GM21526 (cell line): ENCODE data around the gene ARL2BP.

Source experiments
- ATAC-seq: cut with Tn5 transposase; IDR thresholded peaks from one replicate; pipeline ENCODE4 v1.9.1; 2021; ENCODE audit warnings: moderate library complexity; ENCODE audit not compliant: unreplicated experiment, low FRiP score

The ARL2BP gene

GRCh38 chr16:57279780-57280638 is 35.0 kb downstream of the ARL2BP start:
- no peak for ATAC-seq

GRCh38 chr16:57281791-57282190 is 36.7 kb downstream of the ARL2BP start:
- ATAC-seq, result no peak

- no peak for ATAC-seq
These were observed 37.6 kb downstream of the ARL2BP start for GRCh38 chr16:57282510-57283213.

GRCh38 chr16:57283214-57283958 is 38.3 kb downstream of the ARL2BP start:
- no peak for ATAC-seq

- no peak for ATAC-seq
These were observed 38.8 kb downstream of the ARL2BP start for GRCh38 chr16:57283959-57284208.

- ATAC-seq, result no peak
These were observed 39.3 kb downstream of the ARL2BP start, which contains the start of gene PLLP for GRCh38 chr16:57284209-57284951. Gene PLLP, minus strand, starts transcription at chr16:57284672. Its CDS starts 132 bp downstream, at chr16:57284540.

GRCh38 chr16:57284952-57285363 is 39.9 kb downstream of the ARL2BP start:
- ATAC-seq, result no peak

GRCh38 chr16:57285379-57285778 is 40.3 kb downstream of the ARL2BP start:
- no peak for ATAC-seq

- ATAC-seq, result no peak
These were observed 44.6 kb downstream of the ARL2BP start for GRCh38 chr16:57289391-57290257.

GRCh38 chr16:57297856-57298255 is 52.8 kb downstream of the ARL2BP start:
- ATAC-seq, result no peak

- peak; percentile 20 for ATAC-seq
These were observed 54.1 kb downstream of the ARL2BP start for GRCh38 chr16:57299009-57299718.

GRCh38 chr16:57299719-57300386 is 54.8 kb downstream of the ARL2BP start:
- peak; percentile 47 for ATAC-seq

GRCh38 chr16:57300387-57301125 is 55.5 kb downstream of the ARL2BP start:
- ATAC-seq, result peak; percentile 83

- ATAC-seq, result no peak
These were observed 56.2 kb downstream of the ARL2BP start for GRCh38 chr16:57301126-57301817.
